SKM-1 treated with dmso at 0.1 percent for 144 hours (cell line): ENCODE data around the gene TAS2R9.
"Not testable (repeated sequence)": the region's sequence is repeated elsewhere in the genome, so short reads cannot be mapped to it uniquely, and the experiment has no call there.

ENCODE experiments used
- DNase-seq: peaks from one replicate; lab custom pipeline; 2025; ENCODE audit not compliant: unreplicated experiment; lab: John Stamatoyannopoulos, UW

The TAS2R9 gene, protein sequence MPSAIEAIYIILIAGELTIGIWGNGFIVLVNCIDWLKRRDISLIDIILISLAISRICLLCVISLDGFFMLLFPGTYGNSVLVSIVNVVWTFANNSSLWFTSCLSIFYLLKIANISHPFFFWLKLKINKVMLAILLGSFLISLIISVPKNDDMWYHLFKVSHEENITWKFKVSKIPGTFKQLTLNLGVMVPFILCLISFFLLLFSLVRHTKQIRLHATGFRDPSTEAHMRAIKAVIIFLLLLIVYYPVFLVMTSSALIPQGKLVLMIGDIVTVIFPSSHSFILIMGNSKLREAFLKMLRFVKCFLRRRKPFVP

DNA sequence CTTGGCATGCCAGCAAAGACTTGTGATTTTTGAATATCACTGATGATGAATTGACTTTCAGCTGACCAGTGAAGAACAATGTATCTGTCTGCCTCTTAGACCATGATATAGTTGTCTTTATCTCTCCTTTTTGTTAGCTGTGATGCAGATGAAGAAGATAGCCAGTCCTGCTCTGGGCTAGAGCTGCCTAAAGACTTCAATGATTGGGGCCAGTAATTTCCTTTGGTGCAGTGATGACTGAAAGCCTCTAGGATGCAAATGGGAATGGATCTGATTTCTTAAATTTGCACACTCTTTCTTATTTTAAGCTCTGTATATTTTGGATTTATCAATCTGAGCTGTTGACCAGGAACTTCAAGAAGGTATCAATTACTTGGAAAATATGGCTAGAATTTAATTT lies at the start of gene TAS2R9:
Gene TAS2R9 (minus strand): TSS at position 101 of the 400 bp plus-strand sequence. CDS start 93 bp downstream, at position 8.
- DNase-seq, result no peak

DNA sequence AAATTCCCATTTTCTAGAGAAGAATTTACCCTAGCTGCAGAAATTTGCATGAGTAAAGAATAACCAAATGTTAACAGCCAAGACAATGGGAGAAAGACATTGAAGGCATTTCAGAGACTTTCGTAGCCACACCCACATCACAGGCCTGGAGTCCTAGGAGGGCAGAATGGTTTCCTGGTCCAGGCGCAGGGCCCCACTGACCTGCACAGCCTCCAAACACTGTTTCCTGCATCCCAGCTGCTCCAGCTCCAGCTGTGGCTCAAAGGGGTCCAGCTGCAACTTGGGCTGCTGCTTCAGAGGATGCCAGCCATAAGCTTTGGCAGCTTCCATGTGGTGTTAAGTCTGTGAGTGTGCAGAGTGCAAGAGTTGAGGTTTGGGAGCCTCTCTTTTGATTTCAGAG lies 45.8 kb upstream of the TAS2R9 start:
- no peak for DNase-seq

DNA sequence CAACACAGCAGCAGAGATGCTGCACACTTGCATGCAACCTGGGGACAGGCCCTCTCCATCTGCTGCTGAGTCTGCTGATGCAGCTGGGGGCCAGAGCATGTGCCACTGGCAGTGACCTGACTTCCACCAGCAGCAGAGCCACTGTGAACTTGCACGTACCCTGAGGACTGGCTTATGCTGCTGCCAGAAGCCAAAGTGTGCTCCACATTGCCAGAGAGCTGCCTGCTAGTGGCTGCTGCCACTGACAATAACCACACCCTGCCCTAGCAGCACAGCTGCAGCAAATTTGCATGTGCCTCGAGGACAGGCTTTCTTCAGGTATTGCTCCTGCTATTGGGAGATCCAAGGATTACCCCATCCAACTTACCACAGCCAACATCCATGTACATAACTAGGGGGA lies 43.8 kb upstream of the TAS2R9 start:
- DNase-seq, result no peak

DNA sequence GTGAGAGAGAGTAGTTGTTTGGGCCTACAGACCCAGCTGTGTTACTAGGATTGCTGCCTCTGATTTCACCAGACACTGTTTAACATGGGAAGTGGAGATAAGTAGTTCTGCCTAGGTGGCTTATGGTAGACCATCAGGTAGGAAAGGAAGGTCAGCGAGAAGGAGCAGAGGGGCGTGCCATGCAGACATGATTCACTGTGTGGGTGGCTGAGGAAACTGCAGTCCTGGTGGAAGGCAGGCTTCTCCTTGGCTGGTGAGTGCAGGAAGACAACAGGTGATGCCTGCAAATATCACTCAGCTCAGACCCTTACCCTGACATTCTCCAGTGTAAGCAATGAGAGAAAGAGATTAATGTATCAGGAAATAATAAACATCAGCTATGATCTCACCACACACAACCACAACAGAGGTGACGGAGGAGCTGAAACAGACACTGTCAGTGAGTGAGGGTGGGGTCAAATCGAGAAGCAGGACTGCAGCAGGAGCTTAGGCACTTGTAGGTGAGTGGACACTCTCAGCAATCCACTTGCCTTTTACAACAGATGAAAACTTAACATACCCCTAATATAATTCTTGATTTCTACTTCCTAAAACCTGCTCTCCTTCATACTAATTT lies 41.4 kb upstream of the TAS2R9 start:
- DNase-seq, result no peak

DNA sequence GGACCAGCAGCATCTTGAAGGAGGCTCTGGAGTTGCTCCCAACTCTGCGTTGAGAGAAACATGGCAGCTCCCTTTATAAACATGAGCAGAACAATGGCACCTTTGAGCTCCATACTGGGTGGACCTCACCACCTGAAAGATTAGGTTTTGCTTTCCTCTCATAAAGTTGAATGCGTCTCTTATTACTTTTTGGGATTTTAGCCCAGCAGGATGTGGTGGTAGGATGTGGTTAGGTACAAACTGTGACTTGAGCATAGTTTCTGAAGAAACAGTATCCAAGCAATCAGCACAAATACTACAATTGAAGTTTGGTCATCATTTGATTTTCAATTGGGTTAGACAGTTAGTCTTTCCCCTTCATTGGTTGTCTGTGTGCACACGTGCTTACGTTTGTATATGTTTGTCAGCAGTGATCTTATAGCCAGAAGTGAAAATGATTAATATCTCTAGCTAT lies 39.5 kb upstream of the TAS2R9 start, which contains the start of gene PRR4:
Gene PRR4 (minus strand): TSS at position 51 of the 454 bp plus-strand sequence. CDS start 38 bp downstream, at position 13.
- DNase-seq, result no peak

DNA sequence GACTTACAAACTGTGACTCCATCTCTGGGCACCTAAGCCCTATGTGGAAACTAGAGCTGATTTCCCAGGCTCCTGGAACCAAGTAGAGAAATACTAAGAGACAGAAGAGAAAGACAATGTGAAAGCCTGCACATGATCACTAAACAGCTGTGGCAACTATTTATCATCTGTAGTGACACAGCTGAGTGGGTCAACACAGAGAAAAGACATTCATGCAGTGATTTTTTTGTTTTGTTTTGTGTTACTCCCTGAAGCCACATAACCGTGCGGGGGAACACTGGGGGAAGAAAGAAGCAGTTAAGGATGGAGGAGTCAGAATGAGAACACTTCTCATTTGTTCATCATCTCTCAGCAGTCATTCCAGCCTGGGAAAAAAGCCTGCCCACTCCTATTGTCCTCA lies 37.8 kb upstream of the TAS2R9 start:
- DNase-seq, result no peak

DNA sequence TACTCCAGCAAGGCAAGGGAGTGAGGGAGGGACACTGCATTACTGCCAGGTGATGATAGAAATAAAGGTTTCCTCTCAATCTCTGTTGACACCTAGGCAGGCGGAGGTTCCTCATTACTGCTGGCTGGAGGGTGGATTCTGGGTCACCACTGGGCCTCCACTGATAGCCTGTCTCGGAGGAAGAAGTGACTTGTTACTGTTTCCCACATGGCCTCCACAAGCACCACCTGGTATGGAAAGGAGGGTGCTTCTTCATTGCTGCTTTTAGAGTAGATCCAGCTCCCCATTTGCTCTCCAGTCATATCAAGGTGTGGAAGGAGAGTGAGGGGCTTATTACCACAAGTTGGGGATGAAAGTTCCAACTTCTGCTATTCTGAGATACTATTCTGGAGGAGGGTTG lies 32.9 kb upstream of the TAS2R9 start:
- no peak for DNase-seq

DNA sequence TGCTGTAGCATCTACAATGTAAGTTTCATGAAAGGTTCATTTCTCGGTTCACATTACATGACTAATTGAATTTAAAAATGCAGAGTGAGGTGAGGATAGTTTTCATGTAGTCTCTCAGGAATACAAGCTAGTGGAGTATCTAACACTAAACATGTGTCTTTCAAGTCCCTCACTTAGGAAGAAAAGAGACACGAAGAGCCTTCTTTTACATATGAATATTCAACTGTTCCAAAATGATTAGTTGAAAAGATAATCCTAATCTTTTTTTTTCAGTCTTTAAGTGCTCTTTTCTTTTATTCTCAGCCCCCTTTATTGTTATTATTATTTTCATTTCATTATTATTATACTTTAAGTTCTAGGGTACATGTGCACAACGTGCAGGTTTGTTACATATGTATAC lies 28.5 kb upstream of the TAS2R9 start:
- no peak for DNase-seq

DNA sequence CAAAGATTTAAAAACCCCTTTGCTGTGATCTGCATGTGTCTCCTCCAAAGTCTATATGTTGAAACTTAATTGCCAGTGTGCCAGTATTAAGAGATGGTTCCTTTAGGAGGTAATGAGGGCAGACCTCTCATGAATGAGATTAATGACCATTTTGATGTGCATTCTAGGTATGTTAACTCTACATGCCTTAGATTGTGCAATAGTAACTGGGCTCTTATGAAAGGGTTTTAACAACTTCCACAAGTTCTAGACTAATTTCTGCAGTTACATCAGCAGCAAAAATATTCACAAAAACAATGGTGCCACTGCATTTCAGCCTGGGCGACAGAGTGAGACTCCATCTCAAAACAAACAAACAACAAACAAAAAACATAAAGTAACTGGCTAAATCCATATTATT lies 20.0 kb upstream of the TAS2R9 start:
- no peak for DNase-seq

DNA sequence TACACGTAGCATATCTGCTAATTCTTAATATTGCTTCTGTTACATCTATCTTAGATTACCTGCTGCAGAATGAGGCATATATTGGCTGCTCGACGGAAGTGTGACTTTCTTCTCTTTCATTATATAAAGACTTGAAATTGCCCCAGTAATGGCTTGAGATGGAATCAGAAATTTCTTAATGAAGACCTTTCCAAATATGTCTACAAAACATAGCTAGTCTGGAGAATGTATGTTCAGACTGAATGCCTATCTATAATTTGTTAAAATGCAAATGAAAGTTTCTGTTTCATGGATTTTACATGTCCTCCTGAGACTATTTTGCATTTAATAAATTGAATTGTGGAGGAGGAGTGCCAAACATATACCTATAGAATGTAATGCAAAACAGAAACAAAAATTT lies 16.3 kb upstream of the TAS2R9 start, which contains the start of gene TAS2R10:
Gene TAS2R10 (minus strand): TSS at position 101 of the 400 bp plus-strand sequence. CDS start 89 bp downstream, at position 12.
- no peak for DNase-seq

DNA sequence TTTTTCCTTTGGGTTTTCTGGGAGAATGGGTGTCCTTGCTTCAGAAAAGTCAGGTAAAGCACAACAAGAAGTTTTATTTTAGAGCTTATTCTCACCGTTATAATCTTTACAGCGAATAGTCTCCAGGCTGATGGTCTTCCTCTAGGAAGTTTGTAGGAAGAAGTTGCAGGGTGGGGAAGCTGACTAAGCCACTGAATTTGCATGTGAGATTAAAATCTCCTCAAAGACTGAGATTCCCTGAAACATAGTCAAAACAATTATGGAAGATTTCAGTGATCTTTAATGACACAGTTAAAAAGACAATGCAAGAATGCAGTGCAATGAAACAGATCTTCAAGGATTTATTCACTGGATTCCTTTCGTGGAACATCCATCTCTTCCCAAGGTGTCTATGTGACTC lies 15.0 kb upstream of the TAS2R9 start:
- DNase-seq, result no peak

DNA sequence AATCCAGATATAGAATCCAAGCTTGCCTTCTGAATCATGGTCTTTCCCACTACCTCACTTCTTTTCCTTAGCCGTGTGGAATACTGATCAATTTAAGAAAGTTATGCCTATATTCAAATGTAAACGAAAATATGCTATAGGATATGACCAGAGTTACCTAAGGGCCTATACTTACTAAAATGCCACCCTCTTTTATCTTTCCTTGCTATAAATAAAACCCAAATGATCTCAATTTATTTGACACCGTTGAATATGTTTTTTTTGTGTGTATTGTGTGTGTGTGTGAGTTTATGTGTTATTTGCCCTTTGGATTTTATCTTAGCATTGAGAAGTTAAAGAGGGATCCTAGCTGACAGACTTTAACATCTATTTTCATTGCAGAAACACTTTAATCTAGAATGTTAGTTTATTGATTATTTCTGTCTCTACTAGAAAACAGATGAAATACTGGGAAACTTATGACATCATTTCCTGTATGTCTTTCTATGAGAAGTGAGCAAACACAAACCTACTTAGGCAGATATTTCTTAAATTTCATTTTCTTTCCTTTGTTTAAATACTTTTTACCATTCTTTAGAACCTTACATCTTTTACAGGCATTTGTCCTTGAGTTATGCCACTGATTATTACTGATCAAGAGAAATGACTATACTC lies 2.0 kb upstream of the TAS2R9 start:
- no peak for DNase-seq

DNA sequence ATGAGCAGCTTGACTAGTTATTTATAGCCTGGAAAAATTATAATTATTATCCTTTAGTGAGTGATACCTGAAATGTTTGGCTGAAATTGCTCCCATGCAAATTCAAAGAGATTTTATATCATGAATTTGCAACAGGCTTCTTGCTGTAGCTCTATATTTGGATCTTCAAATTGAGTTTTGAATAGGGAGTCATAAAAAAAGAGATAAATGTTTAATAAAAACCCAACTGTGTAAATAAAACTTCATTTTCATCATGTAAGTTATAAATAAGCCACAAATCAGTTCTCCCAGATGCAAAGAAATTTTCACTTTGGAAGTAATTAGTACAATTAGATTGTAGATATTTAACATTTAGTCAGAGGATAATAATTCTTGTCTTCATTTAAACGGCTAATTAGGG lies 2.8 kb downstream of the TAS2R9 start, which contains the start of gene TAS2R8:
Gene TAS2R8 (minus strand): TSS at position 101 of the 400 bp plus-strand sequence. CDS start 306 bp downstream, outside the sequence.
- DNase-seq, result no peak

DNA sequence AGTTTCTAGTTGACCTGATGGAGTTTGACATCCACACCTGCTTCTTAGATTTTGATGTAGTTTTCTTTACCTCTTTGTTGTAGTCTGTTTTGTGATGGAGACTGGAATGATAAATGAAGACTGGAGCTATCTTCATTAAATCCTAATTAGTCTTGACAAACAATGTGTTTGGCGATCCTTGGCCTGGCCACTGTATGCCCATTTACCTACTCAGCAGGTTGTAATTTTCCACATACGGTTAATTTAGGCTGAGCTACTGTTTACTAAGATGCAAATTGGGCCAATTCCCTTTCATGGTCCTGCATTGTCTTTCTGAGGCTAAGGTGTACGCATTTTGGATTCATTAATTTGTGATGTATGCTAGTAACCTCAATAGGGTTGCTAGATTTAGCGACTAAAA lies 7.4 kb downstream of the TAS2R9 start, which contains the start of gene TAS2R7:
Gene TAS2R7 (minus strand): TSS at position 41 of the 400 bp plus-strand sequence. CDS start 57 bp downstream, outside the sequence.
- no peak for DNase-seq

DNA sequence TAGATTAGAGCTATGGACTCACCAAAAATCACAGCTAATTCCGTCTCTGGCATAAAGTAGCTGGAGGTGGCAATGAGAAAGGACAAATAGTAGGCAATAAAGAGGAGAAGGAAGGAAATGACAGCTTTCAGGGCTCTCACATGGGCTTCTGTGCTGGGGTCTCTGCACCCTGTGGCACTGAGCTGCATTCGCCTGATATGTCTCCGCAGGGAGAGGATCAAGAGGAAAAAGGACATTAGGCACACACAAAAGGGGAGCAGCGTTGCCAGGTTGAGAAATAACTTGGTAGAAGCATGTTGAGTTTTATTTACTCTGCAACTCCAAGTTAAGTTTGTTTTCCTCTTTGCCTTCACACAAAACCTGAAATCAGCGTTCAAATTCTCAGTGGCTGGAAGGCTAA lies 8.2 kb downstream of the TAS2R9 start:
- no peak for DNase-seq

DNA sequence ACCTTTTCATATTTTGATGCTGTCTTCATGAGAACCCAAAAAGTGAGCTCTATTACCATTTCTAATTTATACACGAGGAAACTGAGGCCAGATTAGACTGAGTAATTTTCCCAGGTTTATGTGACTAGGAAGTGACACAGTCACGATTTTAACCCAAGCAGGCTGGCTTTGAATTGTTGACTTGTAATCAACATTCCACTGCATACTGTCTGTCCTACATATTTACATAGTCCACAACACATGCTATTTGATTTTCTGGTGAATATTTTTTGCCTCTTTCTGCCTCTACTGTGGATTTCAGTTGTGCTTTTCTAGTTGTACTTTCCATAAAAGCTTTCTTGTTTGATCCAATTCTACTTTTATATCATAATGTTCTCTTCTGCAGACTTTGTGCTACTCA lies 15.7 kb downstream of the TAS2R9 start:
- DNase-seq, result no peak

DNA sequence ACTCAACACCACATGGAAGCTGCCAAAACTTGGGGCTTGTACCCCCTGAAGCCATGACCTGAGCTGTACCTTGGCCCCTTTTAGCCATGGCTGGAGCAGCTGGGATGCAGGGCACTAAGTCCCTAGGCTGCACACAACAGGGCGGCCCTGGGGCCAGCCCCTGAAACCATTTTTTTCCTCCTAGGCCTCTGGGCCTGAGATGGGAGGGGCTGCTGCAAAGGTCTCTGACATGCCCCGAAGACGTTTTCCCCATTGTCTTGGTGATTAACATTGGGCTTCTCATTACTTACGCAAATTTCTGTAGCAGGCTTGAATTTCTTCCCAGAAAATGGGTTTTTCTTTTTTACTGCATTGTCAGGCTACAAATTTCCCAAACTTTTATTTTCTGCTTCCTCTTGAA lies 18.2 kb downstream of the TAS2R9 start:
- DNase-seq, result not testable (repeated sequence)

DNA sequence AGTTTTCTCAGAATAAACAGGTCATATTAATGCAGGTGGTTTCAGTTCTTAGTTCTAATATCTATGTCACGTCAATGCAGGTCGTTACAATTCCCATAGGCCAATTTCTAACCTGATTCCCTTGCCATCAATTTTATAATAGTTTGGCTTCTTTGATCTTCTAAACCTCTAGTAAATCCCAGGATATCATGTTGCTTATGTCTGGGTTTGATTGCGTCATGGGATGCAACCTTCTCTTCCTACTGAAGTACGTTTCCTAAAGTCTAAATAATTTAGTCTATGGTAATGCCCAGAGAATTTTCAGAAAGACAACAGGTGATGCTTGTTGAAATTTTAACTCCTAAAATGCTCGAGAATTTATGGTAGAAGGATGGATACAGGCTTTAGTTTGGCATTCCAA lies 26.7 kb downstream of the TAS2R9 start:
- no peak for DNase-seq

DNA sequence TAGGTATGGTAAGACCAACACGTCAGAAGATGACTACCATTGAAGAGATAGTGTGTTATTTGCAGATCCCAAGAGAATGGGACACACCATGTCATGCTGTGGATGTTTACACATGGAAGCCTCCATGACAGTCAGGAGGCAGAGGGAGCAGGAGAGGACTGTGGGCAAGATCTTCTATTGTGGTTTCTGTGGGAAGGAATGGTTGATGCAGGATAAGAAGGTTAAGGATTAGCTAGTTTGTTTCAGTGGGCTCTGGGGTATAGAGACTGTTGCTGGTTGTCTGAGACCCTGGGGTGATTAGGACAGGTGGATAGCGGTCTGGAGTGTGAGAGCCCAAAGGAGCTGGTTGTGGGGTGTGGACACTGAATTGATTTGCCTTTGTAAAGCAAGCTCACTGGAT lies 30.9 kb downstream of the TAS2R9 start:
- no peak for DNase-seq

DNA sequence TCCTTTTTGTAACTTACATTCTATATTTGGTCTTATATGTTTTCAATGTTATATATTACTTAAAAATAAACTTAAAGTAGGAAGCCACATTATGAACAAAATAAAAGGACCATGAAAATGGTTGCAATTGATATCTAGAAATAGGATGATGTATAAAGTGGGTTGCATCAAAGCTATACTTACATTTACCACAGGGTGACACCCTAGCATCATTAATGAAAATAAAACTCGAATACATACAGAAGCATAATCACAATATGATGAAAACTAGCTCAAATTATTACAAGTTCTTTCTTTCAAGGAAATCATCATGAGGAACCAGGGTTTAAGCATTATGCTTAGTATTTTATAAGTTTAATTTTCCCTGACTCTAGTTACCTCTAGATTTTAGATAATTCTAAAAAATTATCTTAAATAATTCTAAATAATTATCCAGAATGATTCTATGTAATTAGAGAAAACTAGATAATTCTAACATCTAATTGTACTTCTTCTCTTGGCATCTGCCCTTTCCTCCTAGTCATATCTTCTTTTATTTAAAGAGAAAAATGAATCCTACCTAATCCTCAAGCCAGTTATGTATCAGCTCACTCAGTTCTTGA lies 38.7 kb downstream of the TAS2R9 start:
- DNase-seq, result no peak

DNA sequence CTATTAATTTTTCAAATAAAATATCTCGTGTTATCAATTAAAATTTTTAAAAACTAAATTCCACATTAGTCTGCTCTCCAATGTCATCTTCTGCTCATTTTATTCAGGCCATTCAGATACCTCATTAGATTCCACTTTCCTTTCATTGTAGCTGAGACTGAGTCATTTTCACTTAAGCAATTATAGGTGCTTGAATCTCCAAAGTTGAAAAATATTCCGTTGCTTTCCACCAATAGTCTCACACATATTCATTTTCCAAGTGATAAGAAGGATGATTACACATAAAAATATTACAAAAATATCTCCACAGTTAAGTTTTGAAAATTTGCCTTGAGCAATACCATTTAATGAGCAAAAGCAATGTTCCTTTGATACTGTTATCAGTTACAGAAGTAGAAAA lies 50.3 kb downstream of the TAS2R9 start:
- no peak for DNase-seq
